ENCODE data around the gene PEA15.

The PEA15 gene

DNA sequence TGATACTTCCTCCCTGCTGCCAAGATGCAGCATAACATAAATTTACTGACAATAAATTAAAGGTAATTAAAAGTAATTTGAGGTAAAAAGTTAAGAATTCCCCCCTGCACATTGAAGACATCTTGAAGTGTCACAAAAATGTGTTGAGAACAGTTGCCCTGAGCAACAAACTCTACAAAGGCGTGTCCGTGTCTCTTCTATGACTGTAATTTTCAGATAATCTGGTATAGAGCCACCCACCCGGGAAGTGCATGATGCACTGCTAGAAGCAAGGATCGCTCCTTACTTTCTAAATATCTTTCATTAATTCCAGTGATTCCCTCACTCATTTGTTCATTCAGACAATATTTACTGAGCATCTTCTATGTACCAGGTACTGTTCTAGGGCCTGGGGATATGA lies 25.8 kb upstream of the PEA15 start:
- DNase-seq (ENCODE audit: low spot score): peak; percentile 22

DNA sequence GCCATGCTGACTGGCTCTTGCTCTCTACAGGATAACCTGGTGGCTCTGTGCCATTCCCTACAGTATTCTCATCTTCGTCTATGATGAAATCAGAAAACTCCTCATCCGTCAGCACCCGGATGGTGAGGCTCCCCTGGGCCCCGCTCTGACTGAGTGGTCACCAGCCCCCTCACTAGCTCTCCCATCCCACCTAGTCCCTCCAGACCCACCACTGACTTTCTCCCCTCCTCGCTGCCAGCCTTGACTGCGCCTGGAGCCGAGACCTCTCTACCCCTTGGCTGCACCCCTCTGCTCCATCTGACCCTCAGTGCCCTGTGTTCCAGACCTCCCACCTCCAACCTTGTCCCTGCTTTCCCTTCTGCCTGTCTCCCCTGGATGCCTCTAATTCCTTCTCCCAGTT lies 18.9 kb upstream of the PEA15 start:
- DNase-seq (ENCODE audit: low spot score): no peak

DNA sequence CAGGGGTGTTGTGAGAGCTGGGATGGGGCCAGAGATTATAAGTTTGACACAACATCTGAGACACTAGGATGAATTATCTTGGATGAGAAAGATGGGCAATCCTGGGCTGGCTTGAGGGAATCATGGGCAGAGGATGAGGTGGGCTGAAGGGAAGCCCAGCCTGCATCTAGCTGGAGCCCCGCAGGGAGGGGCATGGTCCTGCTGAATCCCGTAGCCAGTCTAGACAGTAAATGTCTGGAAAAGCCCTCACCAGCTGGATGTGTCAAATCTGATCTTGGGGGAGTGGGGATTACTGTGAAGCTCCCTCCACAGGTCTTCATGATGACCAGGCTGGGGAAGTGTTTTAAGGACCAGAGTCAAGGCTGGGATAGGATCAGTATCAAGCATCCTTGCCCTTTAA lies 18.5 kb upstream of the PEA15 start:
- no peak for DNase-seq (ENCODE audit: low spot score)

DNA sequence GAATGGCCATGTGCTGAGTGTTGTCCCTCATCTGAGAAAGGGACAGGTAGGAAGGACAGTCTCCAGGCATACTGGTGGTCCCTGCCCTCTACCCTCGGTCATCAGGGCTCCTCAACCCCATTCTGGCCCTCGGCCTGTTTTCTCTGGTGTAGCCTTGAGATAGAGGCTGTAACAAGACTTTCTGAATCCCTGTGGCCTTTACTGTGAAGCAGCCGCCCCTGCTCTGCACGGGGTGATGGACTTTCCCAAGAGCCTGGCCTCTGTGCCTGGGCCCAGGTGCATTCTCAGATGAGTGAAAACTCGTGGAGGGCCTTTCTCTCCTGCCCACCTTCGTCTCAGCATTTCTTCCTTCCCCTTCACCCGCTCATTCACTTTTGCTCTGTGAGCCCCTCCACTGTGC lies 17.8 kb upstream of the PEA15 start:
- no peak for DNase-seq (ENCODE audit: low spot score)

DNA sequence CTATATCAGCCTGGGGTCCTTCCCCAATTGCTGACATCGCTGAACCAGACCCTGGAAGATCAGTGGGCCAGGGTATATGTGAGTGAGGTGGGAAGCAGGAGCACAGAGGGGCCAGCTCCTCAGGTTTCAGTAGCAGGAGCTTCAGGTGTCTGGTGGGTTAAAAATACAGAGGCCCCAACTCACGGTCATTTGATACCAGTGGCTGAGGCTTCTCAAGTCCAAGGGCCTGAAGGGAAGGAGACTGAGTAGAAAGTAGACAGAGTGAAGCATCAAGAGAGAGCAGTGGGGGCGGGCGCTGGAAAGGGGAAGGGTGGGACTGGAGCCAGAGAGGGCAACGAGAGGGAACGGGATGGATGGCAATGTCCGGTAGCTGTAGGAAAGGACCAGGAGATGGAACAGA lies 16.8 kb upstream of the PEA15 start:
- DNase-seq (ENCODE audit: low spot score): no peak

DNA sequence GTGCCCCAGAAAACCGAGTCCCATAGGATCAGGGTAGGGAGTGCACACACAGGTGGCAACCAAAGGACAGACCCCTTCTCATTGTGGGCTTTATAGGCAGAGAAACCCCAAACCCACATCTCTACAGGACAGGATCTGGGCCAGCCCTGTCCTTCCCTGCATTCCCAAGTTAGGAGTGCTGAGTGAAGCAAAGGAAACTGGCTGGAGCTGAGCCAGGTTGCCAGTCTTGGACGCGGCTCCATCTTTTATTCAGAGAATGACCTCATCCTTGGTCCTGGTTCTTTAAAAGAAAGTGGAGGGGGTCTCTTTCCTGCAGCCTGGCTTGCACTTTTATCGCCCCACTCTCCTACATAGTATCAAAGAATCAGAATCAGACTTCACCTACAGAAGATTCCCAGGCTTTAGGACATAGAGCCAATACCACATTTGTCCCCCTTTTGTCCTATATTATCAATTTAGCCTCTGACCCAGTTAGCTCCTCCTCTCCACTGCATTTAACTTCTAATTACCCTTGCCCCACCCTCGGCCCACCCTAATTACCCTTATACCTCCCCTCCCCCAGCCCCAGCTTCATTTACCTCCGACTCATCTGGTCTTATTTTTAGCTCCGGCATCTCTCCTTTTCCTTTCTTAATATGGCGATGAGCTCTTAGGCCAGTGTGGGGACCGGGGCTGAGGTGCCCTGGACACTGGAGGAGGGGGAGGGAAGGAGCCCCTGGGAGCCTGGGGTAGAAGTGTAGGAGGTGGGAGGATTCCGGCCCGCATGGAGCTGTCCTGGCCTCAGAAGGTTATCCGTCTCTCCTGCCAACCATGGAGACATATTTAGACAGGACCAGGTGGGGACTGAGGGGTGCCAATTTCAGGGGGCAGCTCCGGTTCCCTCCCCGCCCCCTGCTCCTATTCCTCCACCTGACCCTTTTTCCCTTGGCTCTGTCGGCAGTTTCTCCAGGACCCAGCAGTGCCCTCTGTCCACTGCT lies 15.2 kb upstream of the PEA15 start, which contains the start of gene CASQ1:
Gene CASQ1 (plus strand): TSS at position 927 of the 977 bp plus-strand sequence. CDS start 177 bp downstream, outside the sequence.
- DNase-seq (ENCODE audit: low spot score): no peak

DNA sequence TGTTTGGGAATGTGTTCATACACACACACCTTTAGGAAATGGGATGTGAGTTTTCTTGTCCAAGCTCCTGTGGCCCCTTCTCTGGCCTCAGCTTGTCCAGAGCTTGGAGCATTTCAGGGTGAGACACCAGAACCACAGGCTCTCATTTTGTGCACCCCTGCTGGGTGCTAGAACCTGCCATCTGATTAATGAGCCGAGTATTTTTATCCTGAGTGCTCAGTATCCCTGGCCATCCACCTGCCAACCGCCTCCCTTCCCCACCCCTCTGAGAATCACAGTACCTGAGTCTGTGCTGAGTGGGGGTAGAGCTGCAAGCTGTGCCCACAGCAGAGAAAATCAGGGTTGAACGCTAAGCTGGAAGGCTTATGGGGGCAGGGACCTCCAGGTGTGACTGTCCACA lies 13.4 kb upstream of the PEA15 start:
- DNase-seq (ENCODE audit: low spot score): no peak

DNA sequence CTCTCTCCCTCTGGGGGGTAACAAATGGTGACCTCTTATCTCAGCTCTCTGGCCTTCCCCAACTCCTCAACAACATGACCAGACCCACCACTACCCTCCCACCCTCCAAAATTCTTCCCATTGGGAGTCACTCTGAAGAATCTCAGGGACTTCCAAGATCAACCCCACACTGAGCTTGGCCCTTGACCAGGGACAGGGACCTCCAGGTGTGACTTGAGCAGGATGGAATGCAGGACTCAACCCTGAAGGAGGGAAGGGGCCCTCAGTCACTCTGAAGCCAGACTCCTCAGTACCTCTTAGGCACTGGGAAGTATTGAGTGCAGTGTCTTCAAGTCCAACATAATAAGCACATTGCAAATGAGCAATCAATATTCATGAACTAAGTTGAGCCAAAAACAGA lies 12.9 kb upstream of the PEA15 start:
- no peak for DNase-seq (ENCODE audit: low spot score)

DNA sequence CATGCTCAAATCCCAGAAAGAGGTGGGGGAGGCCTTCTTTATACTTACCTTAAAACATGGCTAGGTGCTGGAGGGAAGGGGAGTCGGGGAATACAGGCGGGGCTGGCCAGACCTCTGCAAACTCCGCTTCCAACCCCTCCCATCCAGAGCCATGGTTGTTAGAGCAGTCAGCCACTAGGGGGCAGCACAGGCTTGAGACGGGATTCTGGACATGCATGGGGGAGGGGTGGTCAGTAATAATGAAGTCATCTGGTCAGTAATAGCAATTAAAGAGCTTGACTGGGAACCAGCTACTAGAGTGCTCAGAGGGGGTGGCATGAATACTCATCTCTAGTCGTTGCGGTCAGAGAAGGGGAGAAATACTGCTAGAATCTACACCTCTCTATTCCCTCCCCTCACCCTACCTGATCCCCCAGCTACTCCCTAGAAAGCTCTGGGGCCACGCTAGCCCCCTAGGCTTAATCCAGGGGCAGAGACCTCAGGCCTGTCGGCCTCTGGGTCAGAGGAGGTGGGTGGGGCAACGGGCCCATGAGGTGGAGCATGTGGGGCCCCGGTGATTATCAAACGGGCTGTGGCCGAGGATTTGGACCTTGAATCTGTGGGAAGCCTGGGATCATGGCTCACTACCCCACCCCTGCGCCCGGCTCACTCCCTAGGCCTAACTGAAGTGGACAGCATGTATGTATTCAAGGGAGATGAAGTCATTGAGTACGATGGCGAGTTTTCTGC lies 11.9 kb upstream of the PEA15 start:
- peak; percentile 89 for DNase-seq (ENCODE audit: low spot score)

DNA sequence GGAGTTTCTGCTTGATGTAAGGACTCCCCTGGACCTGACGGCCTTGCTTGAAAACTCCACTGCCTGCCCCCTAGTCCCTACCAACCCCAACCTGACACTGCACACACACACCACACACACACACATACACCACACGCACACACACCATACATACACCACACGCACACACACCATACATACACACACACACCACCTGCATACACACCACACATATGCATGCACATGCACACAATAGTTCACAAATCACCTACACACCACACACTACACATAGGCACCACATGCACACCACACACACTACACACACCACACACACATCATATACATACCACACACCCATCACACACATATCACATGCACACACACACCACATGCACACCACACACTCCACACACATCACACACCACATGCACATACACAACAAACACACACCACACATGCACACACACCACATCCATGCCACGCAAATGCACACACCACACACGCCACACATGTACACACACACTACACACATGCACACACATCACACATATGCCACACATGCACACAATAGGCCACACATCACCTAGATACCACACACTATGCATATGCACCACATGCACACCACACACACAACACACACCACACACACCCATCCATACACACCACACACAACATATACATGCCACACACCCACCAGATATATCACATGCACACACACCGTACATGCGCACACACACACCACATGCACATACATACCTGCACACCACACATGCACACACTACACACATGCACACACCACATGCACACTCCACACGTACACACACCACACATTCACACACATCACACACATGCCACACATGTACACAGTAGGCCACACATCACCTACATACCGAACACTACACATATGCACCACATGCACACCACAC lies 11.1 kb upstream of the PEA15 start:
- no peak for DNase-seq (ENCODE audit: low spot score)

DNA sequence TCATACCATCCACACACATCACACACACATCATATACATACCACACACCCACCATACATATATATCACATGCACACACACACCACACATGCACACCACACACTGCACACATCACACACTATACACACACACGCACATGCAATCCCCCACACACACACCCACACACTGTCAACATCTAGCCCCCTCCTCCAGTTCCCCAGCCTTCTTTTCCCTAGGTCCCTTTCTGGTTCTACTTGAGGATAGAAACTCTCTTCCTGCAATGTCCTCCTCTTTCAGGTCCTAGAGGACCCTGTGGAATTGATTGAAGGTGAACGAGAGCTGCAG lies 10.5 kb upstream of the PEA15 start:
- DNase-seq (ENCODE audit: low spot score): no peak

DNA sequence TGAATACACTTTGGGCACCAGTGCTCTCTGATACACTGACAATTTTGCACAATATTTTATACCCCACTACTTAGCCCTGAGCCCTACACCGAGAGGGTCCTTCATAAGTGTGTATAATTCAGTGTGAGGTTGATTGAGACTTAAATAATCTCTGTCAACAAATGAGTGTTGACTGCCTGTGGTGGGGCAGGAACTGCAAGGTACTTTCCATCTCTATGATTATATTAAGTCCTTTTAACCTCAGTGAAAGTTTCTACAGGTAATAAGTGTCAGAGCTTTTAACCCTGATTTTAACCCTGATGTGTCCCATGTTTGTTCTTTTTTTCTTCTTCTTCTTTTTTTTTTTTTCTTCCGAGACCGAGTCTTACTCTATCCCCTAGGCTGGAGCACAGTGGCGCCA lies 9.0 kb upstream of the PEA15 start:
- no peak for DNase-seq (ENCODE audit: low spot score)

DNA sequence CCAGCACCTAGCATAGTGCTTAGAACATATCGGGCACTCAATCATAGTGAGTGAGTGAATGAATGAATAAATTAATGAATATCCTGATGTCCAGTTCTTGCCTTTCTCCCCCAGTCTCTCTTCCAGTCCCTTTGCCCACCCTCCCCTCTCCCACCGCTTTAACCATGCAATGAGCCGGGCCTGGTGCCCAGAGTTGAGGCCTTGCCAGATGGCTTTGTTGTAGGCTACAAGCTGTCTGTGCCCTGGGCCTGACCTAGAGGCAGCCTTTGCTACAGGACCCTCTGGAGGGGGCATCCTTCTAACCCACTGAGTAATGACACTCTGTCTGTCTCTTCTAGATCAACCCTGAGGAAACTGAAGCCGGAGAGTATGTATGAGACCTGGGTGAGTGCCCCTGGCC lies 8.0 kb upstream of the PEA15 start:
- no peak for DNase-seq (ENCODE audit: low spot score)

DNA sequence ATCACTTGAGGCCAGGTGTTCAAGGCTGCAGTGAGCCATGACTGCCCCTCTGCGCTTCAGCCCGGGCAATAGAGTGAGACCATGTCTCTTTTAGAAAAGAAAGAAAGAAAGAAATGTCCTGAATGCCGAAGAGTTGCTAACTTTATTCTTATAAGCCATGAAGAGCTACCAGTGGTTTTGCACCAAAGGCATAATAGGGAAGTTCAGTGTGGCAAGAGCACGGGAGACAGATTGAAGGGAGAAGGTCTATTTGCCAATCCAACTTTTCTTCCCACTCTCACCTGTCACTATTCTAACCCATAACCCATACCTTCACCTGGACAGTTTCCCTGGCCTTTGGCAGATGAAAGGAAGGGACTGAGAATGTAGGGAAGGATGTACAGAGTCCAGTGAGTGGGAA lies 4.4 kb upstream of the PEA15 start:
- no peak for DNase-seq (ENCODE audit: low spot score)

DNA sequence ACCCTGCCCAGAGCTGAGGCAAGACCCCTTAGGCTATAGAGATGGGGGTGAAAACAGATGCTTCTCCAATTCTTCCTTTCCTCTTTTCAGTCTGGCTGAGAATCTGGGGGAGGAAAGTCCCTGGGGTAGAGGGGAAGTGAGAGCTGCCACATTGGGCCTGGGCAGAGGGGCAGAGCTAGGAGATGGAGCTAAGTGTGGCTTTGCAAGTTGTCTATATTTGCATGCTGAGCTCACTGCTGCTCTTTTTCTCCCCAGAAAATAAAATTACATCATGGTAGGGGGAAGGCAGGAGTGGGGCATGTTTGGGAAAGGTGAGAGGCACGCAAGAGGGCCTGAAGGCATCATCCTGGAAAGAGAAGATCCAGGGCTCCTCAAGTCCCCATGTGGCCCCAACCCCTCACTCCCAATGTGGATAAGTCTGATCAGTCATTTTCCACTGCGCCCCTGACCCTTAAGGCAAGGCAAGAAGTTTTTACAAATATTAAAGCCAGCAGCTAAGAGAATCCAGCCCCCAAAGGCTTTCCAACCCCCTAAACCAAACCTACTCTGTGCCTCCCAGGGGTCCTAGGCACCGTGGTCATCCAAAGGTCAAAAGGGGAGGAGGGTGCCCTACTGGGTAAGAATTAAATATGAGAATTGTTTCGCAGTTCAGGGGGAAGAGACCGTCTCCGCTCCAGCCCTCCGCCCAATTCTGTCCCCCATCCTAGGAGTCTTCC lies 500 bp upstream of the PEA15 start:
- no peak for DNase-seq (ENCODE audit: low spot score)

DNA sequence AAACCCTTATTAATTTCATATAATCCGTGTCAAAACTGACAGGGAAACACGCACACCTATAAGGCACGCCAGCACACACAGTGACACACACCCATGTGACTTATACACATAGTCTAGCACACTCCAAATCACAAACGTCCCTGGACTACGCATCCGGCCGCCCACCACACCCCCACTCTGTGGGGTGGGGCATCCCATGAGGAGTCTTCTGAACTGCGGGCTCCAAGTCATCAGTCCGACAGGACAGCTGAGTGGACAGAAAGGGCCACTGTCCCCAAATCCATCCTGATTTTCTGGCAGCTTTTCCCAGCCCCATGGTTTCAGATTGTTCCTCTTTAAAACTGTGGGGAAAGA lies 829 bp downstream of the PEA15 start:
- no peak for DNase-seq (ENCODE audit: low spot score)

DNA sequence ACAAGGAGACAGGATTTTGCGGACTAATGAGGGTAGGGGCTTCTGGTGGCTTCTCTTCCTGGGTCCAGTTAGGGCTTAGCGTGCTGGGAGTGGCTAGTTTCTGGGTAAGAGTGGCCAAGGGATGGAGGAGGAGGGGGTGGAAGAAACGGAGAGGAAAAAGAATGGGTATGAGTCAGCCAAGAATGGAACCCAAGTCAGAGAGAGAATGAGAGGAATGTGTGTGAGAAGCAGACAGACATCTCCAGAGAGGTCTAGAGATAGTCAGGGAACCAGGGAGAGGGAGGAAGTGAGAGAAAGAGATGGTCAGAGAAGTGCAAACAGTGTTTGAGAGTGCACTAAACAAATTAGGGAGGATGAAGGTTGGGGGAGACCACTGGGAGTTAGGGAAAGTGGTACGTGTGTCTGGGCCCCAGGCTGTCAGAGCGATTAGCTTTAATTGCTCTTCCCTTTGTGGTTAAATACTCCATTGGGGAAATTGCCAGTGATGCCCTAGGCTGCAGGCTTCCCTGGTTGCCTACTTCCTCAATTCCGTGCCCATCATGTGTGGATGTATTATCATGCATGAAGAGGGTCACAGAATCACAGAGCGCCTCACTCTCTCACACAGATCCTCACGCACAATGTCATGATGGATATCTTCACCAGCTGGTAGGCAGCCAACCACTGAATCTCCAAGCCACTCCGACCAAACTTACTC lies 1.4 kb downstream of the PEA15 start:
- no peak for DNase-seq (ENCODE audit: low spot score)

DNA sequence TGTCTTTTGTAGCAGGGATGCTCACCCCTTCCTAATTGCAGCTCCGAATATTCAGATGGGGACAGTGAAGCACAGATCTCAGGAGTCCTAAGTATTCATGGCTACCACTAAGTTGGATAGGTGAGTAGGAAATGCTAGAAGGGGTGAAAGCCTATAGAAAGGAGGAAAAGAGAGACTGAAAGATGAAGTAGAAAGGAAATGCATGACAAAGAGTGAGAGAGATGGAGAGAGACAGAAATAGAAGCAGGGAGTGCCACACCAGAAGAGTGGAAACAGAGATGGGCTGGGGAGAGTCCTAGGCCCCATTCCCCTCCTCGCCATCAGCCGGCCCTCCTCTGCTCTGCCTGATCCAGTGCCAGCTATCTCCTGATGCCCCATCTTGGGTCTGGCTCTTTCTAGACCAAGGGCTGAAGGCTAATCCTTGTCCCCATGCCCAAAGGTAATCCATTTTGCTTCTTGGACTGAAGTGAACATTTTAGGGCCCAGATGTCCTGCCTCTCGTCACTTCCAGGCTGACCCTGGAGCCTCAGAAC lies 2.0 kb downstream of the PEA15 start:
- DNase-seq (ENCODE audit: low spot score): no peak

DNA sequence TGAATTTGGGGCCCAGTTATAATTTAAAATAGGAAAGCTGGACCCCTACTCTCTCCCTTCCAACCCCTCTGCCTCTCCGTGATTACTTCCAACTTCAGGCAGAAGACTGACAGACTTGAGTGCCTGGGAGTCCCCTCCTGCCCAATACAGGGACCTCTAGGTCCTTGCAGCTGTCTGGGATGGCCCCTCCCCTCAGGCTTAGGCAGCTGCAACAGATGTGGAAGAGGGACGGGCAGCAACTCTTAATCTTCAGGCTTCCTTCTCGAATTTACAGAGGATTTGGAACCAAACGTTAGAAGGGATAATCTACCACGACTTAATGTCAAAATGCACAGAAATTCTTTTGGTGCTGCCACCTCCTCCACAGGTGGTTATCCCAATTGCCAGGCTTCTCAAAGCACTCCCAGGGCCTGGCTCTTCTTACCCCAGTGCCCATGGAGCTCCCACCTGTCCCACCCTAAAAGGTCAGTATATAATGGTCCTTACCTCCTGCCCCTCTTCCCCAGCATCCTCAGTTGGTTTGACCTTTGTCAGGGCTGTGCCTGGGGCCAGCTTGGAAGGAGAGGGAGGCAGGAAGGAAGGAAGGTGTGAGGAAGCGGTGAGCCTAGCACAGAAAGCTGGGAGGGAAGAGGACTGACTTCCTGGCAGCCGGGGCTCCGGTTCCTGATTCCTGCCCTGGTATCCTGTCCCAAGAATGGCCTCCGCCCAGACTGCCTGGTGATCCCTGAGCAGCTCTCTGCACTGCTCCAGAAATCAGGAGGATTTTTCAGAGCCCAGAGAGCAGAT lies 2.8 kb downstream of the PEA15 start:
- DNase-seq (ENCODE audit: low spot score): no peak
